IMR-90 (cell line): Measurements from ENCODE around the gene TK2. TPM values are rescaled to one million over a fixed set of nuclear protein-coding genes. Genes with fewer than 3 reads are reported as not detected.

Experiments used
- ATAC-seq: fragments of 200-7000 bp; cut with Tn5 transposase; 2 replicates; pipeline ENCODE4 v1.9.1; 2020; ENCODE audit warnings: low read depth, mild to moderate bottlenecking, moderate library complexity
- BruUV-seq: library from RNA; stranded (reverse); fragments of 400-500 nt; replicated peaks from 2 replicates; lab custom pipeline; 2021; lab: Mats Ljungman, UMichigan
- CTCF ChIA-PET: fragments of 300-600 bp; formaldehyde crosslinking; extraction: SDS; loops from one replicate; lab custom pipeline; 2021; ENCODE audit warnings: antibody characterized with exemption; lab: Yijun Ruan, JAX
- POLR2A ChIA-PET: fragments of 300-600 bp; sonication (Branson Sonifier 250); formaldehyde crosslinking; loops from one replicate; lab custom pipeline; 2022; ENCODE audit warnings: antibody characterized with exemption; ENCODE audit not compliant: unreplicated experiment; lab: Charles Lee
- DNase-seq: peaks from one replicate; pipeline ENCODE4 v3.0.0; 2013
- H2AFZ ChIP-seq: replicated peaks from 2 replicates; pipeline ENCODE3; 2013; ENCODE audit warnings: low read length, mild to moderate bottlenecking; ENCODE audit not compliant: poor library complexity
- H2AK5ac ChIP-seq: 2 replicates; pipeline ENCODE4 v1.6.1; 2013; ENCODE audit warnings: low read depth, low read length, inconsistent platforms
- H2AK9ac ChIP-seq: replicated peaks from 2 replicates; pipeline ENCODE3; 2013; ENCODE audit warnings: mild to moderate bottlenecking, low read depth, low read length, moderate library complexity; ENCODE audit not compliant: poor library complexity
- H2BK120ac ChIP-seq: 2 replicates; pipeline ENCODE4 v1.6.1; 2013; ENCODE audit warnings: low read depth, low read length, inconsistent platforms
- H2BK15ac ChIP-seq: 3 replicates; pipeline ENCODE4 v1.6.1; 2013; ENCODE audit warnings: low read depth, low read length, inconsistent platforms
- H2BK20ac ChIP-seq: 2 replicates; pipeline ENCODE4 v1.6.1; 2013; ENCODE audit warnings: low read depth, mild to moderate bottlenecking, inconsistent platforms, low read length, moderate library complexity
- H2BK5ac ChIP-seq: 2 replicates; pipeline ENCODE4 v1.6.1; 2013; ENCODE audit warnings: mild to moderate bottlenecking, low read depth, low read length, inconsistent platforms; ENCODE audit not compliant: poor library complexity, severe bottlenecking
- H3K14ac ChIP-seq: replicated peaks from 2 replicates; pipeline ENCODE4 v1.6.1; 2013; ENCODE audit warnings: low read depth, low read length, inconsistent platforms
- H3K18ac ChIP-seq: 2 replicates; pipeline ENCODE4 v1.6.1; 2013; ENCODE audit warnings: low read depth, low read length, control low read depth
- H3K23ac ChIP-seq: 2 replicates; pipeline ENCODE4 v1.6.1; 2013; ENCODE audit warnings: low read depth, low read length, inconsistent platforms
- H3K27ac ChIP-seq: 2 replicates; pipeline ENCODE4 v1.5.1; 2013; ENCODE audit warnings: mild to moderate bottlenecking, control low read depth, low read length; ENCODE audit not compliant: insufficient read depth
- H3K27me3 ChIP-seq: 2 replicates; pipeline ENCODE4 v1.6.1; 2013; ENCODE audit warnings: low read length; ENCODE audit not compliant: control insufficient read depth, insufficient read depth
- H3K36me3 ChIP-seq: 2 replicates; pipeline ENCODE4 v1.6.1; 2013; ENCODE audit warnings: low read length, mixed read lengths; ENCODE audit not compliant: control insufficient read depth, insufficient read depth
- H3K4ac ChIP-seq: 2 replicates; pipeline ENCODE4 v1.6.1; 2013; ENCODE audit warnings: low read depth, low read length, inconsistent platforms
- H3K4me1 ChIP-seq: 2 replicates; pipeline ENCODE4 v1.6.1; 2013; ENCODE audit warnings: low read length, mixed read lengths; ENCODE audit not compliant: control insufficient read depth, insufficient read depth
- H3K4me2 ChIP-seq: 2 replicates; pipeline ENCODE4 v1.6.1; 2013; ENCODE audit warnings: low read depth, mild to moderate bottlenecking, control low read depth, low read length, moderate library complexity
- H3K4me3 ChIP-seq: 2 replicates; pipeline ENCODE4 v1.5.1; 2013; ENCODE audit warnings: low read depth, mild to moderate bottlenecking, control low read depth, low read length, moderate library complexity; ENCODE audit not compliant: insufficient read depth
- H3K56ac ChIP-seq: 2 replicates; pipeline ENCODE4 v1.6.1; 2013; ENCODE audit warnings: low read length, inconsistent platforms; ENCODE audit not compliant: insufficient read depth; ENCODE audit errors: extremely low read depth
- H3K79me1 ChIP-seq, 2 experiments: 2 replicates each; pipeline ENCODE4 v1.6.1; 2013; ENCODE audit warnings: low read length in 2 of 2, inconsistent platforms in 1 of 2, low read depth in 1 of 2
- H3K9ac ChIP-seq: 2 replicates; pipeline ENCODE4 v1.6.1; 2013; ENCODE audit warnings: low read depth, low read length, control low read depth
- H3K9me1 ChIP-seq: 2 replicates; pipeline ENCODE4 v1.6.1; 2013; ENCODE audit warnings: low read length, inconsistent platforms; ENCODE audit not compliant: insufficient read depth
- H3K9me3 ChIP-seq: 2 replicates; pipeline ENCODE4 v1.6.1; 2013; ENCODE audit warnings: low read length; ENCODE audit not compliant: control insufficient read depth, insufficient read depth
- H4K20me1 ChIP-seq: 2 replicates; pipeline ENCODE4 v1.6.1; 2013; ENCODE audit warnings: low read length, inconsistent platforms; ENCODE audit not compliant: insufficient read depth
- H4K5ac ChIP-seq: 2 replicates; pipeline ENCODE4 v1.6.1; 2013; ENCODE audit warnings: mild to moderate bottlenecking, low read depth, low read length, control low read depth
- H4K8ac ChIP-seq, 2 experiments: 2 replicates each; pipeline ENCODE4 v1.6.1; 2013; ENCODE audit warnings: low read depth in 2 of 2, low read length in 2 of 2, control low read depth in 1 of 2, inconsistent platforms in 1 of 2
- H4K91ac ChIP-seq: 2 replicates; pipeline ENCODE4 v1.6.1; 2013; ENCODE audit warnings: low read depth, low read length, inconsistent platforms; ENCODE audit not compliant: insufficient read depth
- CEBPB ChIP-seq: IDR thresholded peaks from 2 replicates; pipeline ENCODE4 v1.6.1; 2012; ENCODE audit warnings: low read depth, low read length, improper control_type of control experiment
- CHD1 ChIP-seq: IDR thresholded peaks from 2 replicates; pipeline ENCODE4 v1.6.1; 2012; ENCODE audit warnings: low read depth, low read length, improper control_type of control experiment
- MAFK ChIP-seq: IDR thresholded peaks from 2 replicates; pipeline ENCODE4 v1.6.1; 2012; ENCODE audit warnings: low read depth, low read length, improper control_type of control experiment
- MXI1 ChIP-seq: IDR thresholded peaks from 2 replicates; pipeline ENCODE4 v1.6.1; 2012; ENCODE audit warnings: low read depth, mild to moderate bottlenecking, low read length, moderate library complexity, borderline replicate concordance
- NFE2L2 ChIP-seq: fragments of 150-350 bp; IDR thresholded peaks from 2 replicates; pipeline ENCODE4 v1.6.1; 2016; ENCODE audit warnings: low read depth, mild to moderate bottlenecking, low read length
- POLR2A ChIP-seq: IDR thresholded peaks from 2 replicates; pipeline ENCODE4 v1.6.1; 2012; ENCODE audit warnings: mild to moderate bottlenecking, low read depth, low read length
- RCOR1 ChIP-seq: IDR thresholded peaks from 2 replicates; pipeline ENCODE4 v1.6.1; 2012; ENCODE audit warnings: mild to moderate bottlenecking, low read length, improper control_type of control experiment; ENCODE audit not compliant: insufficient replicate concordance
- WGBS, 2 experiments: methylation state at CpG; one replicate each; pipeline versions ENCODE4 v1.1.5 to v1.1.7; 2013; ENCODE audit warnings: missing lambda C conversion rate in 2 of 2; ENCODE audit not compliant: insufficient read length in 1 of 2; ENCODE audit errors: extremely low coverage in 2 of 2; 5-methylcytosine and 5-hydroxymethylcytosine counted together
- dilution Hi-C: fragments of 300-500 bp; cut with HindIII; formaldehyde crosslinking; loops from one replicate; pipeline ENCODE4 v1.14.3; 2018; ENCODE audit warnings: low sequenced_read_pairs; ENCODE audit not compliant: unreplicated experiment
- in situ Hi-C: fragments of 300-500 bp; cut with MboI; formaldehyde crosslinking; loops from 3 replicates; pipeline ENCODE4 v1.14.3; 2019; ENCODE audit warnings: low sequenced_read_pairs, inconsistent platforms, mixed read lengths
- intact Hi-C: fragments of 100-400 bp; cut with micrococcal nuclease; formaldehyde crosslinking; loops from 2 replicates; pipeline ENCODE4 v1.10.0; 2022
- polyA plus RNA-seq, 3 experiments: library from polyadenylated mRNA; depleted of rRNA; stranded (reverse); fragments of >200 nt; gene quantifications; 2 replicates each; pipeline ENCODE4 v1.2.3, GENCODE V29; 2012; ENCODE audit warnings: low replicate concordance in 1 of 3
- total RNA-seq: library from RNA; depleted of rRNA; stranded (reverse); fragments of >200 nt; gene quantifications from 2 replicates; pipeline ENCODE4 v1.2.3, GENCODE V29; 2012
- TF ChIP-seq, protein P1 (sequence below): conservative IDR thresholded peaks from 2 replicates; pipeline ENCODE4 v1.5.1; 2012; ENCODE audit warnings: mild to moderate bottlenecking, low read depth, low read length, improper control_type of control experiment

The TK2 gene
- total and polyA plus RNA-seq, 2 of the 4 experiments (the other 2 are of a cell fraction) = 14.7 to 16.5 TPM

DNA sequence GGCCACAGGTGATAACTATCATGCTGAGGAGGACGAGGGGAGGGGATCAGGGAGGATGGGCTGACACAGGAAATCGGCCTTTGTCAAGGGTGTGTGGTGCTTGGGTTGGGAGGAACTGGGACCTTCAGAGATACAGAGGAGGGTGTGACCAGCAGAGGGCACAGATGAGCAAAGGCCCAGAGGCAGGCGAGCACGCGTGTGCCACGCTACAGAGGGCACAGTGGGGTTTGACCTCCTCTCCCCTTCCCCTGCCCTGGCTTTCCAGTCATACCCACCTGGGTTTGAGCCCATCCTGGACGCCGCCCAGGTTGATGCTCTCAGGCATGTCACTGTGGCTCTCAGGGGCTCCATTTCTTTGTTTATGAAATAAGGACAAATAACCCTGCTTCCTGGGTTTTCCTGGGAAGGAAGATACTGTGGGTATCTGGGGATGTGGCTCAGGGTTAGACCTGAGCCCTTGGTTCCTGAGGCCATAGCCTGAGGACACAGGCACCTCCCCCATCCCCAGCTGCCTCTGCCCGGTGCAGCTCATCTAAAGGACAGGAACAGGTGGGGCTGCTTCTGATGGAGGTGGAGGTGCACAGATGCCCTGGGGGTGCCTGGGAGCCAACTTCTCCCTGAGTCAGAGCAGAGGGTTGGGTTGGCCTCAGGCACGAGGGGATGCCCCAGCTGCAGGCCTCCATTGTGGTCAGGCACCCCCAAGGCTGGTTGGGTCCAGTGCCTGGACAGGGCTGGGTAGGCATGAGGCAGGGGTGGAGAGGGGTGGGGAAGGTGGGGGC, 71.0 kb downstream of the TK2 start (continued):
- TF ChIP-seq CHD1 (no peak), POLR2A (no peak)

DNA sequence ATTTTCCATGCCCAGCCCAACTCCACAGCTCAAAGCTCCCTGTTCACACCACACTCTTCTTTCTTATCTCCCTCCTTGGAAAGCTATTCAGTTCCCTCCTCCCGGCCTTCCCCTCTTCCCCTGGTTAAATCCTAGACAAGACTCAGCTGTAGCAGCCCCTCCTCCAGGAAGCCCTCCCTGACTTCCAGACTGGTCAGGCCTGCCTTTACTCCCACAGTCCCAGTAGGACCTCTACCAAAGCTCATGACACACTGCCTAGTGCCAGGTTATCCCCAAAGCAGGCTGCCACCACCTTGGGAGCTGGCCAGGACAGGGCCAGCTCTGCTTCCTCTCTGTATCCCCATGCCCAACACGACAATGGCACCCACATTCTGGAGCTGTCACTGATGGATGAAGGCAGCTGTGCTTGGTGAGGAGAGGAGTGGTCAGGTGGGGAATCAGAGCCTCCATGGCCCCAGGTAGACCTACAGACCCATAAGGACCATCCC, 72.8 kb downstream of the TK2 start:
- no peak overlapping the region for H3K23ac ChIP-seq
- H2AK5ac ChIP-seq = no peak overlapping the region
- no peaks in the 10 kb centered on the region for H3K4me1 ChIP-seq
- no peaks in the 10 kb centered on the region for H3K9me3 ChIP-seq
- no peak overlapping the region for H3K4me2 ChIP-seq
- H4K8ac ChIP-seq = no peak overlapping the region
- no TSS peak for BruUV-seq
- ChIA-PET POLR2A (no interaction called here), CTCF (interaction anchor here (1.4 kb wide), 1 partner anchor 39 kb away, joined by 4 read pairs; no protein-coding TSS in a partner anchor)
- no peak overlapping the region for H4K5ac ChIP-seq
- no peak overlapping the region for H3K4me3 ChIP-seq
- H2BK5ac ChIP-seq = no peak overlapping the region
- no peak overlapping the region for H2AK9ac ChIP-seq
- H4K20me1 ChIP-seq = no peaks in the 10 kb centered on the region
- intact Hi-C loops (loop anchor here (5.0 kb wide), 1 partner anchor 110 kb away; no protein-coding TSS in a partner anchor), in situ Hi-C loops (no loop called here), dilution Hi-C loops (no loop called here)
- no peak overlapping the region for H3K27ac ChIP-seq
- TF ChIP-seq RCOR1 (no peak), MXI1 (no peak), CHD1 (no peak), CEBPB (no peak), NFE2L2 (no peak), MAFK (no peak)
- TF ChIP-seq, protein P1, sequence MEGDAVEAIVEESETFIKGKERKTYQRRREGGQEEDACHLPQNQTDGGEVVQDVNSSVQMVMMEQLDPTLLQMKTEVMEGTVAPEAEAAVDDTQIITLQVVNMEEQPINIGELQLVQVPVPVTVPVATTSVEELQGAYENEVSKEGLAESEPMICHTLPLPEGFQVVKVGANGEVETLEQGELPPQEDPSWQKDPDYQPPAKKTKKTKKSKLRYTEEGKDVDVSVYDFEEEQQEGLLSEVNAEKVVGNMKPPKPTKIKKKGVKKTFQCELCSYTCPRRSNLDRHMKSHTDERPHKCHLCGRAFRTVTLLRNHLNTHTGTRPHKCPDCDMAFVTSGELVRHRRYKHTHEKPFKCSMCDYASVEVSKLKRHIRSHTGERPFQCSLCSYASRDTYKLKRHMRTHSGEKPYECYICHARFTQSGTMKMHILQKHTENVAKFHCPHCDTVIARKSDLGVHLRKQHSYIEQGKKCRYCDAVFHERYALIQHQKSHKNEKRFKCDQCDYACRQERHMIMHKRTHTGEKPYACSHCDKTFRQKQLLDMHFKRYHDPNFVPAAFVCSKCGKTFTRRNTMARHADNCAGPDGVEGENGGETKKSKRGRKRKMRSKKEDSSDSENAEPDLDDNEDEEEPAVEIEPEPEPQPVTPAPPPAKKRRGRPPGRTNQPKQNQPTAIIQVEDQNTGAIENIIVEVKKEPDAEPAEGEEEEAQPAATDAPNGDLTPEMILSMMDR = no peak
- H3K27me3 ChIP-seq = peaks cover 14% of the 10 kb centered on the region; the same call in 1 of the 2 replicates
- no peak overlapping the region for H4K91ac ChIP-seq
- no peak overlapping the region for H3K56ac ChIP-seq
- no peak overlapping the region for H3K14ac ChIP-seq
- no peak overlapping the region for H2BK15ac ChIP-seq
- 29% methylated on average over 1 of the region's 2 CpGs; no CpG with 5 or more reads in 1 of the 2 experiments for WGBS, 2 experiments
- no peak overlapping the region for H2BK20ac ChIP-seq
- no peak overlapping the region for H2BK120ac ChIP-seq
- H3K9me1 ChIP-seq = no peaks in the 10 kb centered on the region
- DNase-seq (no peak), ATAC-seq (no peak)
- no peak overlapping the region for H3K9ac ChIP-seq
- no peak overlapping the region for H3K18ac ChIP-seq
- H2AFZ ChIP-seq = no peak overlapping the region
- H3K4ac ChIP-seq = no peak overlapping the region
- no peaks in the 10 kb centered on the region for H3K79me1 ChIP-seq
- no peaks in the 10 kb centered on the region for H3K36me3 ChIP-seq
